Measurements from ENCODE around the gene CHID1.

The CHID1 gene

GRCh38 chr11:823441-824291, 86.9 kb downstream of the CHID1 start:
- no peak for DNase-seq (ENCODE audit: low spot score)

- DNase-seq (ENCODE audit: low spot score): no peak
Observed at GRCh38 chr11:821512-822371, 88.9 kb downstream of the CHID1 start.

- DNase-seq (ENCODE audit: low spot score): no peak
Observed at GRCh38 chr11:820655-821511, 89.7 kb downstream of the CHID1 start.

- peak; percentile 54 for DNase-seq (ENCODE audit: low spot score)
Observed at GRCh38 chr11:819943-820649, 90.5 kb downstream of the CHID1 start.

- peak; percentile 84 for DNase-seq (ENCODE audit: low spot score)
Observed at GRCh38 chr11:819129-819931, 91.3 kb downstream of the CHID1 start.

GRCh38 chr11:818396-819128, 92.0 kb downstream of the CHID1 start, which contains the start of gene PNPLA2:
TSS of gene PNPLA2 (plus strand) at chr11:818914. CDS start at chr11:819719, 805 bp downstream.
- DNase-seq (ENCODE audit: low spot score): no peak

Data from pons (tissue), 1 donor.